ENCODE data around the gene POGK. TPM values are rescaled to one million over a fixed set of nuclear protein-coding genes. Genes with fewer than 3 reads are reported as not detected.

POGK gene
- total and polyA plus RNA-seq, 10 donors, result 7.3 to 42.6 (median 34.9) TPM

DNA sequence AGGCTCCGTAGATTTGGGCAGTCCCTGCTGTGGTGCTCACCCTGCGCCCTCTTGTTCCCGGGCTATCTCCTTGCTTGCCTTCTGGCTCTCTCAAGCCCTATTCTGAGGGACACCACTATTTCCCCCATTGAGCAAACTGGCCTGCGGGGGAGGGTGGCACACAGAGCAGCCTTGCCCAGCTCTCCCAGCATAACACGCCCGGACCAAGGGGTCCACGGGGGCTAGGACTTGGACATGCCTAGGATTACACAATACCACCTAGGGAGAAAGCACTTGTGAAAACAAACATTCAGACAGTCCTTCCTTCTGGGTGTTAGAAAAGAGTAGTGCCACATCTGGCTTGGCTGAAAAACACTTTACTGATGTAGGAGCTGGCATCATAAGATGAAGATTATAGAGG lies 29.4 kb downstream of the POGK start:
- Histone ChIP-seq H3K27me3 (replicated peaks in 1 of 7) (no peaks in the 10 kb centered on the region), H3K9me3 (no peaks in the 10 kb centered on the region), H3K4me3 (no peak overlapping the region), H3K36me3 (peaks cover 0 to 59% (median 17%) of the 10 kb centered on the region in 6 donors), H3K4me1 (peaks cover 0 to 41% (median 7%) of the 10 kb centered on the region in 6 donors), H3K27ac (no peak overlapping the region)
- 79 to 89% (median 83%) methylated on average over 7 of the region's 7 CpGs for WGBS, 5 donors
- intact Hi-C loops (cut with DNase I; ENCODE audit: low total_unique reads), result no loop called here
- DNase-seq, result no peak
- TF ChIP-seq POLR2A (IDR thresholded peaks at IDR 0.05) (no peak), CTCF (IDR thresholded peaks at IDR 0.05 in 8 of 11, conservative IDR thresholded peaks at IDR 0.05 in 3 of 11) (no peak), POLR2AphosphoS5 (IDR thresholded peaks at IDR 0.05) (peak in 1 of 3 donors; percentile 12)

GRCh38 chr1:166869318-166870099 lies 30.2 kb downstream of the POGK start:
- WGBS, 5 donors, result 54 to 81% (median 70%) methylated on average over 3 of the region's 3 CpGs
- TF ChIP-seq POLR2A (IDR thresholded peaks at IDR 0.05) (no peak), POLR2AphosphoS5 (IDR thresholded peaks at IDR 0.05) (no peak)
- Histone ChIP-seq H3K4me1 (peaks cover under 1 to 50% (median 16%) of the 10 kb centered on the region in 6 donors), H3K27me3 (replicated peaks in 1 of 7) (no peaks in the 10 kb centered on the region), H3K36me3 (peaks cover 0 to 50% (median 13%) of the 10 kb centered on the region in 6 donors), H3K27ac (no peak overlapping the region), H3K9me3 (no peaks in the 10 kb centered on the region), H3K4me3 (no peak overlapping the region)
- no peak for DNase-seq
- intact Hi-C loops (cut with DNase I; ENCODE audit: low total_unique reads), result no loop called here

DNA sequence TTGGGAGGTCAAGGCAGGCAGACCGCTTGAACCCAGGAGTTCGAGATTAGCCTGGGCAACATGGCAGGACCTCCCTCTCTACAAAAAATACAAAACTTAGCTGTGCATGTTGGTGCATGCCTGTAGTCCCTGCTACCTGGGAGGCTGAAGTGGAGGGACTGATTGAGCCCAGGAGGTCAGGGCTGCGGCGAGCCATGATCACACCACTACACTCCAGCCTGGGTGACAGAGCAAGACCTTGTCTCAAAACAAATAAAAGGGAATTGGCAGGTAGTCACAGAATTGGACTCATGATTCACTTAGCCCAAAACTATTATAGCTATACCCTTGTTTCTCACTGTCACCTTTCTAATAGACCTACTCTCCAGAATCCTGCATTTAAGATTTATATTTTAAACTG lies 31.3 kb downstream of the POGK start:
- no peaks in the 10 kb centered on the region for H3K27me3 ChIP-seq (replicated peaks in 1 of 7)
- H3K4me3 ChIP-seq, result no peak overlapping the region
- H3K36me3 ChIP-seq, result peaks cover 0 to 41% (median 13%) of the 10 kb centered on the region in 6 donors
- WGBS, 5 donors, result 96 to 98% (median 97%) methylated on average over 4 of the region's 4 CpGs
- H3K9me3 ChIP-seq, result no peaks in the 10 kb centered on the region
- TF ChIP-seq CTCF (IDR thresholded peaks at IDR 0.05 in 8 of 11, conservative IDR thresholded peaks at IDR 0.05 in 3 of 11) (no peak), POLR2AphosphoS5 (IDR thresholded peaks at IDR 0.05) (no peak), POLR2A (IDR thresholded peaks at IDR 0.05) (no peak)
- H3K27ac ChIP-seq, result no peak overlapping the region
- intact Hi-C loops (cut with DNase I; ENCODE audit: low total_unique reads), result no loop called here
- peaks cover 11 to 61% (median 27%) of the 10 kb centered on the region in 6 donors for H3K4me1 ChIP-seq
- DNase-seq, result no peak

GRCh38 chr1:166874464-166874863 lies 35.2 kb downstream of the POGK start:
- no peak for DNase-seq
- no peak for TF ChIP-seq POLR2AphosphoS5 (IDR thresholded peaks at IDR 0.05)
- no peak for TF ChIP-seq CTCF (IDR thresholded peaks at IDR 0.05 in 8 of 11, conservative IDR thresholded peaks at IDR 0.05 in 3 of 11)
- no peak for TF ChIP-seq POLR2A (IDR thresholded peaks at IDR 0.05)
- H3K4me3 ChIP-seq, result no peak overlapping the region
- H3K27ac ChIP-seq, result no peak overlapping the region
- WGBS, 5 donors, result 92 to 94% (median 94%) methylated on average over 8 of the region's 8 CpGs
- peaks cover 0 to 3% (median 0%) of the 10 kb centered on the region in 8 donors for H3K9me3 ChIP-seq
- H3K36me3 ChIP-seq, result peaks cover 0 to 8% (median 0%) of the 10 kb centered on the region in 6 donors
- H3K4me1 ChIP-seq, result peaks cover 11 to 72% (median 37%) of the 10 kb centered on the region in 6 donors
- H3K27me3 ChIP-seq (replicated peaks in 1 of 7), result no peaks in the 10 kb centered on the region
- intact Hi-C loops (cut with DNase I; ENCODE audit: low total_unique reads), result no loop called here
